SK-N-SH (cell line): ENCODE data around the gene ATAD1. TPM values are rescaled to one million over a fixed set of nuclear protein-coding genes. Genes with fewer than 3 reads are reported as not detected.

ENCODE experiments used
- CTCF ChIA-PET: fragments of 300-600, 350-600 bp; formaldehyde crosslinking; extraction: SDS; loops from one replicate; lab custom pipeline; 2021; lab: Yijun Ruan, JAX
- POLR2A ChIA-PET: fragments of 350-600 bp; sonication (Branson Sonifier 250); formaldehyde crosslinking; extraction: SDS; loops from one replicate; lab custom pipeline; 2020; ENCODE audit warnings: antibody characterized with exemption, inconsistent platforms; lab: Yijun Ruan, JAX
- DNase-seq: peaks from one replicate; pipeline ENCODE4 v3.0.0; 2012
- H2AFZ ChIP-seq: fragments of 200-600 bp; sonication (generic); 2 replicates; pipeline ENCODE4 v1.8.1; 2016; ENCODE audit warnings: antibody characterized with exemption, mild to moderate bottlenecking, low read depth
- H3F3A ChIP-seq: fragments of 200-600 bp; sonication (generic); replicated peaks from 2 replicates; pipeline ENCODE3; 2016; ENCODE audit warnings: antibody characterized with exemption, mild to moderate bottlenecking; ENCODE audit not compliant: insufficient read depth
- H3K27ac ChIP-seq, 2 experiments: fragments of 200-500 bp in 1 of 2; fragments of 200-600 bp in 1 of 2; sonication (Bioruptor generic) in 1 of 2; sonication (generic), shearing (Covaris generic) in 1 of 2; 2 replicates each; pipeline versions ENCODE4 v1.5.1 to v1.6.1; 2014 to 2016; ENCODE audit warnings: low read depth in 2 of 2, inconsistent platforms in 1 of 2, low read length in 1 of 2, mild to moderate bottlenecking in 1 of 2, mixed read lengths in 1 of 2
- H3K27me3 ChIP-seq: fragments of 200-600 bp; sonication (generic), shearing (Covaris generic); 2 replicates; pipeline ENCODE4 v1.6.1; 2016; ENCODE audit warnings: mixed run types; ENCODE audit not compliant: insufficient read depth
- H3K36me3 ChIP-seq, 2 experiments: fragments of 200-500 bp in 1 of 2; fragments of 200-600 bp in 1 of 2; sonication (Bioruptor generic) in 1 of 2; sonication (generic) in 1 of 2; replicated peaks in 1 of 2; 2 replicates each; pipeline versions ENCODE3 to v1.5.1; 2014 to 2016; ENCODE audit warnings: low read length in 1 of 2, mild to moderate bottlenecking in 1 of 2; ENCODE audit not compliant: insufficient read depth in 2 of 2, control insufficient read depth in 1 of 2
- H3K4me1 ChIP-seq, 2 experiments: fragments of 200-500 bp in 1 of 2; fragments of 200-600 bp in 1 of 2; sonication (Bioruptor generic) in 1 of 2; sonication (generic), shearing (Covaris generic) in 1 of 2; 2 replicates each; pipeline versions ENCODE4 v1.5.1 to v1.6.1; 2014 to 2016; ENCODE audit warnings: low read depth in 1 of 2, low read length in 1 of 2, mixed run types in 1 of 2; ENCODE audit not compliant: insufficient read depth in 2 of 2, control insufficient read depth in 1 of 2
- H3K4me2 ChIP-seq: fragments of 200-600 bp; sonication (generic), shearing (Covaris generic); 2 replicates; pipeline ENCODE4 v1.6.1; 2017; ENCODE audit warnings: mixed run types
- H3K4me3 ChIP-seq, 2 experiments: fragments of 200-500 bp in 1 of 2; fragments of 200-600 bp in 1 of 2; sonication (Bioruptor generic) in 1 of 2; sonication (generic), shearing (Covaris generic) in 1 of 2; 2 replicates each; pipeline versions ENCODE4 v1.5.1 to v1.8.1; 2014 to 2016; ENCODE audit warnings: low read depth in 2 of 2, inconsistent platforms in 1 of 2, low read length in 1 of 2, mild to moderate bottlenecking in 1 of 2, mixed read lengths in 1 of 2, moderate library complexity in 1 of 2
- H3K79me2 ChIP-seq: fragments of 200-600 bp; sonication (generic); 2 replicates; pipeline ENCODE4 v1.8.1; 2017; ENCODE audit warnings: mild to moderate bottlenecking; ENCODE audit not compliant: insufficient read depth
- H3K9ac ChIP-seq: fragments of 200-600 bp; sonication (generic); 2 replicates; pipeline ENCODE4 v1.6.1; 2017; ENCODE audit warnings: mixed run types
- H3K9me2 ChIP-seq: fragments of 200-600 bp; sonication (generic); 2 replicates; pipeline ENCODE4 v1.6.1; 2017; ENCODE audit warnings: mixed run types
- H3K9me3 ChIP-seq: fragments of 200-600 bp; sonication (generic); 2 replicates; pipeline ENCODE4 v1.6.1; 2017; ENCODE audit warnings: mixed run types, mild to moderate bottlenecking, moderate library complexity
- H4K20me1 ChIP-seq: fragments of 200-600 bp; sonication (generic); 2 replicates; pipeline ENCODE4 v1.6.1; 2017; ENCODE audit warnings: mild to moderate bottlenecking, mixed run types; ENCODE audit not compliant: insufficient read depth
- ELF1 ChIP-seq: IDR thresholded peaks from 2 replicates; pipeline ENCODE4 v1.4.0; 2012
- FOXM1 ChIP-seq: IDR thresholded peaks from 2 replicates; pipeline ENCODE4 v1.4.0; 2012; ENCODE audit warnings: low read depth, mild to moderate bottlenecking
- GABPA ChIP-seq: IDR thresholded peaks from 2 replicates; pipeline ENCODE4 v1.4.0; 2012; ENCODE audit warnings: low read depth, mild to moderate bottlenecking
- GATA2 ChIP-seq: sonication (generic); formaldehyde crosslinking; IDR thresholded peaks from 2 replicates; pipeline ENCODE4 v1.5.0; 2020; ENCODE audit warnings: mild to moderate bottlenecking, missing genetic modification reagents
- JUND ChIP-seq: IDR thresholded peaks from 2 replicates; pipeline ENCODE4 v1.4.0; 2012
- MEF2A ChIP-seq: IDR thresholded peaks from 2 replicates; pipeline ENCODE4 v1.4.0; 2012; ENCODE audit warnings: low read depth, borderline replicate concordance
- MXI1 ChIP-seq: IDR thresholded peaks from 2 replicates; pipeline ENCODE4 v1.6.1; 2012; ENCODE audit warnings: mild to moderate bottlenecking, low read depth, low read length, improper control_type of control experiment
- POLR2AphosphoS5 ChIP-seq: IDR thresholded peaks from 2 replicates; pipeline ENCODE4 v1.6.1; 2012; ENCODE audit warnings: low read depth, low read length
- RCOR1 ChIP-seq: fragments of 150-350 bp; IDR thresholded peaks from 2 replicates; pipeline ENCODE4 v1.6.1; 2017; ENCODE audit warnings: antibody characterized with exemption, low read length
- TEAD4 ChIP-seq: IDR thresholded peaks from 2 replicates; pipeline ENCODE4 v1.4.0; 2012; ENCODE audit warnings: mild to moderate bottlenecking, borderline replicate concordance; ENCODE audit not compliant: insufficient read depth
- YY1 ChIP-seq: IDR thresholded peaks from 2 replicates; pipeline ENCODE4 v1.4.0; 2012; ENCODE audit warnings: low read depth, mild to moderate bottlenecking
- WGBS: methylation state at CpG from one replicate; pipeline ENCODE4 v1.1.6; 2017; ENCODE audit warnings: low lambda C conversion rate; 5-methylcytosine and 5-hydroxymethylcytosine counted together
- polyA plus RNA-seq, 3 experiments: library from polyadenylated mRNA; depleted of rRNA; stranded (reverse); fragments of >200 nt; gene quantifications; 2 replicates each; pipeline ENCODE4 v1.2.3, GENCODE V29; 2012
- small RNA-seq, 7 experiments: library from RNA; depleted of rRNA; stranded (forward); fragments of <200 nt; gene quantifications; one replicate each; pipeline ENCODE3, GENCODE V24; 2012
- TF ChIP-seq, protein P1 (sequence below): IDR thresholded peaks from 2 replicates; pipeline ENCODE4 v1.6.1; 2012; ENCODE audit warnings: mild to moderate bottlenecking, low read depth, low read length, moderate library complexity
- TF ChIP-seq, protein P2 (sequence below): IDR thresholded peaks from 2 replicates; pipeline ENCODE4 v1.4.0; 2012; ENCODE audit warnings: low read depth
- TF ChIP-seq, protein P3 (sequence below): fragments of 200-600 bp; sonication (generic); IDR thresholded peaks from 2 replicates; pipeline ENCODE4 v1.6.1; 2017; ENCODE audit warnings: antibody characterized with exemption, mild to moderate bottlenecking, moderate library complexity
- TF ChIP-seq, protein P4 (sequence below): fragments of 150-350 bp; IDR thresholded peaks from 2 replicates; pipeline ENCODE4 v1.6.1; 2016; ENCODE audit warnings: mild to moderate bottlenecking, low read depth, low read length
- TF ChIP-seq, protein P5 (sequence below): IDR thresholded peaks from 2 replicates; pipeline ENCODE4 v1.4.0; 2012; ENCODE audit warnings: low read depth, borderline replicate concordance

The ATAD1 gene
- polyA plus RNA-seq, 1 of the 3 experiments (the other 2 are of a cell fraction) = 13.5 TPM

DNA sequence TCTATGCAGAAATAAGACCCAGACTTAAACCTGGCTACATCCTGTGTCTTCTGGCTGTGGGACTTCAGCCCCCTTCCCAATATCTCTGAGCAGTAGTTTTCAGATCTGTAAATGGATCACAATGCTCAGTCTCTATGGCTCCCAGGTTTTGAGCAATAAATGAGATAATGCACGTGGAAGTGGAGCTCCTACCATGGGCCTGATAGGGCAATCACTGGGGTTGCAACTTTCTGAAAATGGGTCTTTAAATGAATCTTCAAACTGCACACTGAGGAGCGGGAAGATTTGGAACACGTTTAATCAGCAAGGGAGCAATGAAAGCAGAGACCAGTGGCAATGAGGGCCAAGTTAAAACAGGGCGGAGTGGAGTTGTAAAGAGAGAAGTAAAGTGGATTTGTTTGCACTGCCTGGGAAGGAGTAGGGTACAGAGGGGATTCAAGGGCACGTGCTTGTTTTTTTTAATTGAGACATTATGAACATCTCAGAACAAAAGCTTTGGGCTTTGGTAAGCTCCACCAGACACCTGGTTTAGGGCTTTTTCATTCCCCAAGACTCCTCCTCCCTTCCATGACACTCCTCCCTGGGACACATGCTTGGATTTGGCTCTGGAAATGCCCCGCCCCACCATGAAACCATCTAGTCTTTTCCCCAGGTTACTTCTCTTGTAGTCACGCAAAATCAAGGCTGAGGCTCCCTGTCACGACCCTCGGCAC is 115.6 kb downstream of the ATAD1 start:
- Histone ChIP-seq H3F3A (peaks cover 48% of the 10 kb centered on the region), H3K4me3 (no peak overlapping the region), H3K9ac (no peak overlapping the region), H3K36me3 (peaks cover 0 to 12% of the 10 kb centered on the region in 2 experiments), H3K4me2 (no peak overlapping the region), H3K27ac (peak overlapping the region in 1 of 2 experiments; percentile 67; a peak in 2 of 4 replicates), H3K9me3 (no peaks in the 10 kb centered on the region), H3K27me3 (no peaks in the 10 kb centered on the region), H4K20me1 (no peaks in the 10 kb centered on the region), H3K4me1 (peaks cover 0 to 19% of the 10 kb centered on the region in 2 experiments; a peak in 3 of 4 replicates), H3K9me2 (no peaks in the 10 kb centered on the region), H3K79me2 (peaks cover 42% of the 10 kb centered on the region), H2AFZ (no peak overlapping the region)
- WGBS = 87% methylated on average over 9 of the region's 9 CpGs
- no peak for DNase-seq
- ChIA-PET CTCF (no interaction called here), POLR2A (no interaction called here)
- no peak for TF ChIP-seq GATA2 (CRISPR knock-in tag)
- TF ChIP-seq ELF1 = no peak
- no peak for TF ChIP-seq YY1
- no peak for TF ChIP-seq TEAD4
- no peak for TF ChIP-seq POLR2AphosphoS5
- no peak for TF ChIP-seq FOXM1
- TF ChIP-seq, protein P1, sequence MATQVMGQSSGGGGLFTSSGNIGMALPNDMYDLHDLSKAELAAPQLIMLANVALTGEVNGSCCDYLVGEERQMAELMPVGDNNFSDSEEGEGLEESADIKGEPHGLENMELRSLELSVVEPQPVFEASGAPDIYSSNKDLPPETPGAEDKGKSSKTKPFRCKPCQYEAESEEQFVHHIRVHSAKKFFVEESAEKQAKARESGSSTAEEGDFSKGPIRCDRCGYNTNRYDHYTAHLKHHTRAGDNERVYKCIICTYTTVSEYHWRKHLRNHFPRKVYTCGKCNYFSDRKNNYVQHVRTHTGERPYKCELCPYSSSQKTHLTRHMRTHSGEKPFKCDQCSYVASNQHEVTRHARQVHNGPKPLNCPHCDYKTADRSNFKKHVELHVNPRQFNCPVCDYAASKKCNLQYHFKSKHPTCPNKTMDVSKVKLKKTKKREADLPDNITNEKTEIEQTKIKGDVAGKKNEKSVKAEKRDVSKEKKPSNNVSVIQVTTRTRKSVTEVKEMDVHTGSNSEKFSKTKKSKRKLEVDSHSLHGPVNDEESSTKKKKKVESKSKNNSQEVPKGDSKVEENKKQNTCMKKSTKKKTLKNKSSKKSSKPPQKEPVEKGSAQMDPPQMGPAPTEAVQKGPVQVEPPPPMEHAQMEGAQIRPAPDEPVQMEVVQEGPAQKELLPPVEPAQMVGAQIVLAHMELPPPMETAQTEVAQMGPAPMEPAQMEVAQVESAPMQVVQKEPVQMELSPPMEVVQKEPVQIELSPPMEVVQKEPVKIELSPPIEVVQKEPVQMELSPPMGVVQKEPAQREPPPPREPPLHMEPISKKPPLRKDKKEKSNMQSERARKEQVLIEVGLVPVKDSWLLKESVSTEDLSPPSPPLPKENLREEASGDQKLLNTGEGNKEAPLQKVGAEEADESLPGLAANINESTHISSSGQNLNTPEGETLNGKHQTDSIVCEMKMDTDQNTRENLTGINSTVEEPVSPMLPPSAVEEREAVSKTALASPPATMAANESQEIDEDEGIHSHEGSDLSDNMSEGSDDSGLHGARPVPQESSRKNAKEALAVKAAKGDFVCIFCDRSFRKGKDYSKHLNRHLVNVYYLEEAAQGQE = no peak
- TF ChIP-seq RCOR1 = no peak
- TF ChIP-seq, protein P2, sequence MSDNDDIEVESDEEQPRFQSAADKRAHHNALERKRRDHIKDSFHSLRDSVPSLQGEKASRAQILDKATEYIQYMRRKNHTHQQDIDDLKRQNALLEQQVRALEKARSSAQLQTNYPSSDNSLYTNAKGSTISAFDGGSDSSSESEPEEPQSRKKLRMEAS = no peak
- TF ChIP-seq, protein P3, sequence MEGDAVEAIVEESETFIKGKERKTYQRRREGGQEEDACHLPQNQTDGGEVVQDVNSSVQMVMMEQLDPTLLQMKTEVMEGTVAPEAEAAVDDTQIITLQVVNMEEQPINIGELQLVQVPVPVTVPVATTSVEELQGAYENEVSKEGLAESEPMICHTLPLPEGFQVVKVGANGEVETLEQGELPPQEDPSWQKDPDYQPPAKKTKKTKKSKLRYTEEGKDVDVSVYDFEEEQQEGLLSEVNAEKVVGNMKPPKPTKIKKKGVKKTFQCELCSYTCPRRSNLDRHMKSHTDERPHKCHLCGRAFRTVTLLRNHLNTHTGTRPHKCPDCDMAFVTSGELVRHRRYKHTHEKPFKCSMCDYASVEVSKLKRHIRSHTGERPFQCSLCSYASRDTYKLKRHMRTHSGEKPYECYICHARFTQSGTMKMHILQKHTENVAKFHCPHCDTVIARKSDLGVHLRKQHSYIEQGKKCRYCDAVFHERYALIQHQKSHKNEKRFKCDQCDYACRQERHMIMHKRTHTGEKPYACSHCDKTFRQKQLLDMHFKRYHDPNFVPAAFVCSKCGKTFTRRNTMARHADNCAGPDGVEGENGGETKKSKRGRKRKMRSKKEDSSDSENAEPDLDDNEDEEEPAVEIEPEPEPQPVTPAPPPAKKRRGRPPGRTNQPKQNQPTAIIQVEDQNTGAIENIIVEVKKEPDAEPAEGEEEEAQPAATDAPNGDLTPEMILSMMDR = no peak
- no peak for TF ChIP-seq GABPA
- TF ChIP-seq, protein P4, sequence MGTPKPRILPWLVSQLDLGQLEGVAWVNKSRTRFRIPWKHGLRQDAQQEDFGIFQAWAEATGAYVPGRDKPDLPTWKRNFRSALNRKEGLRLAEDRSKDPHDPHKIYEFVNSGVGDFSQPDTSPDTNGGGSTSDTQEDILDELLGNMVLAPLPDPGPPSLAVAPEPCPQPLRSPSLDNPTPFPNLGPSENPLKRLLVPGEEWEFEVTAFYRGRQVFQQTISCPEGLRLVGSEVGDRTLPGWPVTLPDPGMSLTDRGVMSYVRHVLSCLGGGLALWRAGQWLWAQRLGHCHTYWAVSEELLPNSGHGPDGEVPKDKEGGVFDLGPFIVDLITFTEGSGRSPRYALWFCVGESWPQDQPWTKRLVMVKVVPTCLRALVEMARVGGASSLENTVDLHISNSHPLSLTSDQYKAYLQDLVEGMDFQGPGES = no peak
- TF ChIP-seq, protein P5, sequence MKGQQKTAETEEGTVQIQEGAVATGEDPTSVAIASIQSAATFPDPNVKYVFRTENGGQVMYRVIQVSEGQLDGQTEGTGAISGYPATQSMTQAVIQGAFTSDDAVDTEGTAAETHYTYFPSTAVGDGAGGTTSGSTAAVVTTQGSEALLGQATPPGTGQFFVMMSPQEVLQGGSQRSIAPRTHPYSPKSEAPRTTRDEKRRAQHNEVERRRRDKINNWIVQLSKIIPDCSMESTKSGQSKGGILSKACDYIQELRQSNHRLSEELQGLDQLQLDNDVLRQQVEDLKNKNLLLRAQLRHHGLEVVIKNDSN = no peak
- TF ChIP-seq JUND = no peak
- no peak for TF ChIP-seq MXI1
- no peak for TF ChIP-seq MEF2A

Small RNAs within 50 kb of the gene (small RNA-seq; reads per million reads assigned to genes)
- gene RN7SL78P = 0 reads per million in 7 experiments

Other genes with a start within 250 kb of the ATAD1 start
- 50.0 and 55.0 TPM in 2 replicates for gene PAPSS2, start 158.3 kb downstream of the ATAD1 start, polyA plus RNA-seq (2012; rRNA removed)
- 0.83 and 1.2 TPM in 2 replicates for gene KLLN, start 45.3 kb upstream of the ATAD1 start, polyA plus RNA-seq (2012; rRNA removed)
- gene PTEN, start 45.4 kb upstream of the ATAD1 start, polyA plus RNA-seq (2012; rRNA removed) = 12.8 and 13.1 TPM in 2 replicates